ENCODE measurements around the gene SOWAHA.

The SOWAHA gene

DNA sequence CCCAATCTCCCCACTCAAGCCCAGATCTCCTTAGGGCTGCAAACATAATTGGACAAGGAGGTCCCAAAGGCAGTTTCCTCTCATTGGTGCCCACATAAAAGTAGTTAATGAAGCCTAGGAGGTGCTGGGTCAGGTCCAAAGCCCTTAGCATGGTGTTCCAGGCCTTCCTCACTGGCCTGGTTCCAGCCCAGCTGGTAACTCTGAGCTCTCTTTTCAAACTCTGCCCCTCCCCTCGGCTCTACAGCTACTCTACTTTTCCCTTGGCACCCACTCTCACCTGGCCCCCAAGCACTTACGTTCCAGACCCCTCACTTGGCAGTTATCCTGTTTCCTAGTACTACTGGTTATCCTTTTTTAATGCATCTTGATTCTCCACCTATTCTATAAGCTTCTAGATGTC is 46.0 kb upstream of the SOWAHA start:
- DNase-seq (ENCODE audit: low read depth) = no peak
- TF ChIP-seq, protein P1, sequence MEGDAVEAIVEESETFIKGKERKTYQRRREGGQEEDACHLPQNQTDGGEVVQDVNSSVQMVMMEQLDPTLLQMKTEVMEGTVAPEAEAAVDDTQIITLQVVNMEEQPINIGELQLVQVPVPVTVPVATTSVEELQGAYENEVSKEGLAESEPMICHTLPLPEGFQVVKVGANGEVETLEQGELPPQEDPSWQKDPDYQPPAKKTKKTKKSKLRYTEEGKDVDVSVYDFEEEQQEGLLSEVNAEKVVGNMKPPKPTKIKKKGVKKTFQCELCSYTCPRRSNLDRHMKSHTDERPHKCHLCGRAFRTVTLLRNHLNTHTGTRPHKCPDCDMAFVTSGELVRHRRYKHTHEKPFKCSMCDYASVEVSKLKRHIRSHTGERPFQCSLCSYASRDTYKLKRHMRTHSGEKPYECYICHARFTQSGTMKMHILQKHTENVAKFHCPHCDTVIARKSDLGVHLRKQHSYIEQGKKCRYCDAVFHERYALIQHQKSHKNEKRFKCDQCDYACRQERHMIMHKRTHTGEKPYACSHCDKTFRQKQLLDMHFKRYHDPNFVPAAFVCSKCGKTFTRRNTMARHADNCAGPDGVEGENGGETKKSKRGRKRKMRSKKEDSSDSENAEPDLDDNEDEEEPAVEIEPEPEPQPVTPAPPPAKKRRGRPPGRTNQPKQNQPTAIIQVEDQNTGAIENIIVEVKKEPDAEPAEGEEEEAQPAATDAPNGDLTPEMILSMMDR (conservative IDR thresholded peaks at IDR 0.05; ENCODE audit: low read depth, low read length) = no peak

DNA sequence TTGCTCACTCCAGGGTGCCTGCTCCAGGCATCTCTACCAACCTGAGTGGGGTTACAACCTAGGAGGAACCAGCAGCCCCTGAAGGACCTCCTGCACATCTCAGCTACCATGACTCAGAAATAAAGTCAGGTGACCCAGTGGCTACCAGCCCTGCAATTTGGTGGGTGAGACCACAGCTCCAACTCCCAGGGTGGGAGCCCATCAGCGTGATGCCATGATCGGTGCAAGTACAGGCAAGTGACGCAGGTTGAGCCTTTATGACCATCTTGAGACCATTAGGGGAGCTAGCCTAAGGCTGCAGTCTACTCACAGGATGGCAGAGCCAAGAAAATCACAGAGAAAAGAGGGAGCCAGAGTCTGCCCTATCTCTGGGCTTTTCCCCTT is 44.6 kb upstream of the SOWAHA start:
- TF ChIP-seq, protein P1 (conservative IDR thresholded peaks at IDR 0.05; ENCODE audit: low read depth, low read length) = no peak
- no peak overlapping the region for H3K4me3 ChIP-seq (ENCODE audit: low read depth, low read length)
- DNase-seq (ENCODE audit: low read depth) = no peak

More for the DNA sequence above, 46.0 kb upstream of the SOWAHA start:
- no peak overlapping the region for H3K4me3 ChIP-seq (ENCODE audit: low read depth, low read length)

DNA sequence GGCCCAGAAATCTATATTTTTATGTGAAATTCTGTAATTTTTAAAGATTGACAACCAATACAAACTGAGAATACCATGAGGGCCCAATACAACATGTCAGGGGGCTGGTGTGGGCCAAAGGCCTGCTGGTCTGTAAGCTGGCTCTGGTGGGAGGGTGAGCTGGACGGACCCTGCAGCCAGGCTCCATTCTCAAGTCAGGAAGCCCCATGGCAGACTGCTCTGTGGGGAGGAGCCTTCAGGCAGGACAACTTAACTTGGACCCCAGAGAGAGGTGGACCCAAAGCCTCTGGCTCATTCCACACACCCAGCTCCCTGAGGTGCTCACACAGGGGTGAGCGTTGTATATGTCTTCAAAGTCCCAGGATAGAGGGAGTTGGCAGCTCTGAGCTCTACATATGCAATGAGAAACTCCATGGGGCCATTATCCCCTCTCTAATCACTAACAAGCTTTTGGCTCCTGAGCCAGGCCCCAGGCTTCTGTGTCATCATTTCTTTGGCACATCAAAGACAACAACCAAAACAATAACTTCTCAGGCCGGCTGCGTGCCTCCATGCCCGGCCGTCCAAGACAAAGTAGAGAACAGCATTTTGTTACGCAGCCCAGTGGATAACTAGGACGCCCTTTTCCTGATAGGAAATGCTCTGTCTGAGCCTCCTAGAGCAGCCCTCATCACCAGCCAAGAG is 42.5 kb upstream of the SOWAHA start:
- no peak overlapping the region for H3K4me3 ChIP-seq (ENCODE audit: low read depth, low read length)
- no peak for DNase-seq (ENCODE audit: low read depth)
- TF ChIP-seq, protein P1 (conservative IDR thresholded peaks at IDR 0.05; ENCODE audit: low read depth, low read length) = no peak

DNA sequence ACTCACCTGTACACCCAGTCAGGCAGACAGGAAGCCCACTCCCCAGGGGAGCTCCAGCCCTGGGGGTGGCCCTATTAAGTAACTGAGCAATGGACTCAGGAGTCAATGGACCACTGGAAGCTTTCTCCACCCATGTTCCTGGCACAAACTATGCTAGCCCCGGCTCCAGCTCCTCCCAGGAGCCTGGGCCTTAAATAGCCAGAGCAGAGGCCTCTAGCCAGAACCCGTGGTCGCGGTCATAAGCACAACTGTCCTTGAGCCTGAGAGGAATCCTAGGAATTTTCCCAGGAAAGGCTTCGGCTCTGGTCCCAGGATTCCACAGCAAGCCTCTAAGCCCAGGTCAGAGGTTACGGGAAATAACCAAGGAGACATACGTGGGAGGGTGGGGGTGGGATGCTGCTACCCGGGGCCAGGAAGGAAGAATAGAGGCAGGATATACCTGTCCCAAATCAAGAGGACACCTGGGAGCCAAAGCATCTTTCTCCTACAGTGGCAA is 41.6 kb upstream of the SOWAHA start:
- TF ChIP-seq, protein P1 (conservative IDR thresholded peaks at IDR 0.05; ENCODE audit: low read depth, low read length) = no peak
- DNase-seq (ENCODE audit: low read depth) = peak; percentile 68
- no peak overlapping the region for H3K4me3 ChIP-seq (ENCODE audit: low read depth, low read length)

DNA sequence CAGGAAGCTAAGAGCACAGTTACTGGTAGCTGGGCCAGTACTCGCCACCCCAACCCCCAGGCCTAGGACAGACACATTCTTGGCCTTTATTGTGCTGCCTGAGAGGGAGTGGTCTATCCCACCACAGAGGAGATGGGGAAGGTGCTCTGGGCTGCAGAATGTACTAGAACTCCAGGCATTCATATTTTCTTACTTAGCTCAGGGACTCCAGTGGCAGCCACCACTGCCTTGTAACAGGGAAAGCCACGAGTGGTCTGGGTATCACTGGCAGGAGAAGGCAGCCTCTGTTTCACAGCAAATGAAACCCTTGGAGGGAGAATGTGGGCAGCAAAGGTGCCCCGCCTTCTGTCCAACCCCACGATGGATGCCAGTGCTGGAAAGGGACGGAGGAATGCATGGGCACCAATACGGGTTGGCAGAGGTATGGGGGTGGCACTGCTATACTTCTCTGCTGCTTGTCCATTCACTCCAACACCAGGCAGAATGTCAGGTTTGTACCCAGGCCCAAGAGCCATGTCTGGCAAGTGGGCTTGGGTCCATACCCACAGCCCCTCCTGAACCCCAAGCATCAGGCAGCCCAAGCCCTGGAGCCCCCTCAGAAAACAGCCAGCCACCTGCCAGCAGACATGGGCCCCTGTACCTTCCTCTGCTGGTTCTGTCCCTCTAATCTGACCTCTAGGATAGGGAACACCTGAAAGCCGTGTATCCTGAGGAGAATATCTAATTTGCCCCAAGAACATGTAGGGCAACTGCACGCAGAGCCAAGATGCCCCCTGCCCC is 40.6 kb upstream of the SOWAHA start:
- TF ChIP-seq, protein P1 (conservative IDR thresholded peaks at IDR 0.05; ENCODE audit: low read depth, low read length) = no peak
- DNase-seq (ENCODE audit: low read depth) = no peak
- H3K4me3 ChIP-seq (ENCODE audit: low read depth, low read length) = no peak overlapping the region

DNA sequence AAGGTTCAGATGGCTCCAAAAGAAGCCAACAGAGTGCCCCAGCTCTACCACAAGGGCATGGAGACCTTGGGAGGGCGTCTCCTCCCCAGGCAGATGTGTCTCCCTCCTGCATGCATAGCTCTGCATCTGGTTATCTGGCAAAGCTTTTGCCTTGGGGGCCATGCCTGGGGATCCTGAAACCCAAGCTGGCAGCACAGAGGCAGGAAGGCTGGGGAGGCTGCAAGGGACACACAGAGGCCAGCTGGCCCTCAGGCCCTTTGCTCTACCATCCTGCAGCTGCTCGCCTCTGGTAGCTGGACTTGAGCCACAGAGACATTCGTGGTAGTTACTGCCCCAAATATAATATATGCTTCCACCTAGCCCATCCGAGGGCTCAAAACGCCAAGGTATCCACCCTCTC is 40.0 kb upstream of the SOWAHA start:
- no peak for DNase-seq (ENCODE audit: low read depth)
- TF ChIP-seq, protein P1 (conservative IDR thresholded peaks at IDR 0.05; ENCODE audit: low read depth, low read length) = no peak
- H3K4me3 ChIP-seq (ENCODE audit: low read depth, low read length) = no peak overlapping the region
